Measurements from ENCODE around the gene MYRF. TPM values are rescaled to one million over a fixed set of nuclear protein-coding genes. Genes with fewer than 3 reads are reported as not detected.

MYRF gene
- total RNA-seq, 1 donor from 2014 or later, result not detected

GRCh38 chr11:61718046-61718531 is 34.3 kb upstream of the MYRF start:
- Histone ChIP-seq H3K27me3 (ENCODE audit: control insufficient read depth in 3 of 3, insufficient read depth in 3 of 3, low read length in 3 of 3) (no peaks in the 10 kb centered on the region), H3K9me3 (ENCODE audit: control insufficient read depth in 3 of 3, low read length in 3 of 3) (no peaks in the 10 kb centered on the region), H3K4me1 (ENCODE audit: control insufficient read depth in 3 of 3, insufficient read depth in 3 of 3, low read length in 3 of 3) (peaks cover 3 to 19% (median 8%) of the 10 kb centered on the region in 3 donors), H3K9ac (ENCODE audit: low read depth in 1 of 3, low read length in 3 of 3) (peak overlapping the region in 2 of 3 donors; percentile 8 to 54), H3K27ac (ENCODE audit: low read depth, low read length) (no peak overlapping the region), H3K4me3 (ENCODE audit: low read length in 3 of 3) (peak overlapping the region in 1 of 3 donors; percentile 22), H3K36me3 (ENCODE audit: control insufficient read depth in 3 of 3, insufficient read depth in 3 of 3, low read length in 3 of 3) (peaks cover 0 to 7% (median 0%) of the 10 kb centered on the region in 3 donors)

- H3K27ac ChIP-seq (ENCODE audit: low read depth, low read length), result no peak overlapping the region
- H3K27me3 ChIP-seq (ENCODE audit: control insufficient read depth in 3 of 3, insufficient read depth in 3 of 3, low read length in 3 of 3), result no peaks in the 10 kb centered on the region
- H3K36me3 ChIP-seq (ENCODE audit: control insufficient read depth in 3 of 3, insufficient read depth in 3 of 3, low read length in 3 of 3), result peaks cover 0 to 9% (median 2%) of the 10 kb centered on the region in 3 donors
- no peaks in the 10 kb centered on the region for H3K9me3 ChIP-seq (ENCODE audit: control insufficient read depth in 3 of 3, low read length in 3 of 3)
- peak overlapping the region in 2 of 3 donors; percentile 20 to 25 for H3K9ac ChIP-seq (ENCODE audit: low read depth in 1 of 3, low read length in 3 of 3)
- H3K4me1 ChIP-seq (ENCODE audit: control insufficient read depth in 3 of 3, insufficient read depth in 3 of 3, low read length in 3 of 3), result peaks cover 3 to 19% (median 8%) of the 10 kb centered on the region in 3 donors
- H3K4me3 ChIP-seq (ENCODE audit: low read length in 3 of 3), result peak overlapping the region in 1 of 3 donors; percentile 52
These were observed 33.7 kb upstream of the MYRF start for GRCh38 chr11:61718621-61719302.

GRCh38 chr11:61719978-61720377 is 32.5 kb upstream of the MYRF start:
- Histone ChIP-seq H3K9me3 (ENCODE audit: control insufficient read depth in 3 of 3, low read length in 3 of 3) (no peaks in the 10 kb centered on the region), H3K27ac (ENCODE audit: low read depth, low read length) (no peak overlapping the region), H3K36me3 (ENCODE audit: control insufficient read depth in 3 of 3, insufficient read depth in 3 of 3, low read length in 3 of 3) (peaks cover 0 to 13% (median 2%) of the 10 kb centered on the region in 3 donors), H3K9ac (ENCODE audit: low read depth in 1 of 3, low read length in 3 of 3) (no peak overlapping the region), H3K27me3 (ENCODE audit: control insufficient read depth in 3 of 3, insufficient read depth in 3 of 3, low read length in 3 of 3) (no peaks in the 10 kb centered on the region), H3K4me1 (ENCODE audit: control insufficient read depth in 3 of 3, insufficient read depth in 3 of 3, low read length in 3 of 3) (peaks cover 3 to 17% (median 8%) of the 10 kb centered on the region in 3 donors), H3K4me3 (ENCODE audit: low read length in 3 of 3) (no peak overlapping the region)

GRCh38 chr11:61720597-61720996 is 31.8 kb upstream of the MYRF start:
- no peaks in the 10 kb centered on the region for H3K27me3 ChIP-seq (ENCODE audit: control insufficient read depth in 3 of 3, insufficient read depth in 3 of 3, low read length in 3 of 3)
- no peak overlapping the region for H3K9ac ChIP-seq (ENCODE audit: low read depth in 1 of 3, low read length in 3 of 3)

GRCh38 chr11:61724437-61724836 is 28.0 kb upstream of the MYRF start:
- no peak overlapping the region for H3K9ac ChIP-seq (ENCODE audit: low read depth in 1 of 3, low read length in 3 of 3)
- peaks cover 0 to 26% (median 8%) of the 10 kb centered on the region in 3 donors for H3K36me3 ChIP-seq (ENCODE audit: control insufficient read depth in 3 of 3, insufficient read depth in 3 of 3, low read length in 3 of 3)
- H3K27ac ChIP-seq (ENCODE audit: low read depth, low read length), result no peak overlapping the region
- no peaks in the 10 kb centered on the region for H3K27me3 ChIP-seq (ENCODE audit: control insufficient read depth in 3 of 3, insufficient read depth in 3 of 3, low read length in 3 of 3)
- H3K4me1 ChIP-seq (ENCODE audit: control insufficient read depth in 3 of 3, insufficient read depth in 3 of 3, low read length in 3 of 3), result peaks cover 0 to 13% (median 8%) of the 10 kb centered on the region in 3 donors
- no peak overlapping the region for H3K4me3 ChIP-seq (ENCODE audit: low read length in 3 of 3)
- H3K9me3 ChIP-seq (ENCODE audit: control insufficient read depth in 3 of 3, low read length in 3 of 3), result no peaks in the 10 kb centered on the region

More at GRCh38 chr11:61720597-61720996, 31.8 kb upstream of the MYRF start:
- no peaks in the 10 kb centered on the region for H3K9me3 ChIP-seq (ENCODE audit: control insufficient read depth in 3 of 3, low read length in 3 of 3)
- H3K27ac ChIP-seq (ENCODE audit: low read depth, low read length), result no peak overlapping the region
- peaks cover 0 to 17% (median 2%) of the 10 kb centered on the region in 3 donors for H3K36me3 ChIP-seq (ENCODE audit: control insufficient read depth in 3 of 3, insufficient read depth in 3 of 3, low read length in 3 of 3)
- H3K4me3 ChIP-seq (ENCODE audit: low read length in 3 of 3), result no peak overlapping the region
- H3K4me1 ChIP-seq (ENCODE audit: control insufficient read depth in 3 of 3, insufficient read depth in 3 of 3, low read length in 3 of 3), result peaks cover 3 to 12% (median 8%) of the 10 kb centered on the region in 3 donors

GRCh38 chr11:61725781-61726231 is 26.6 kb upstream of the MYRF start:
- Histone ChIP-seq H3K4me3 (ENCODE audit: low read length in 3 of 3) (no peak overlapping the region), H3K9ac (ENCODE audit: low read depth in 1 of 3, low read length in 3 of 3) (no peak overlapping the region), H3K36me3 (ENCODE audit: control insufficient read depth in 3 of 3, insufficient read depth in 3 of 3, low read length in 3 of 3) (peaks cover 0 to 28% (median 8%) of the 10 kb centered on the region in 3 donors), H3K4me1 (ENCODE audit: control insufficient read depth in 3 of 3, insufficient read depth in 3 of 3, low read length in 3 of 3) (peaks cover 0 to 13% (median 8%) of the 10 kb centered on the region in 3 donors), H3K9me3 (ENCODE audit: control insufficient read depth in 3 of 3, low read length in 3 of 3) (no peaks in the 10 kb centered on the region), H3K27ac (ENCODE audit: low read depth, low read length) (no peak overlapping the region), H3K27me3 (ENCODE audit: control insufficient read depth in 3 of 3, insufficient read depth in 3 of 3, low read length in 3 of 3) (no peaks in the 10 kb centered on the region)

GRCh38 chr11:61726775-61727174 is 25.7 kb upstream of the MYRF start:
- no peak overlapping the region for H3K27ac ChIP-seq (ENCODE audit: low read depth, low read length)
- H3K9ac ChIP-seq (ENCODE audit: low read depth in 1 of 3, low read length in 3 of 3), result no peak overlapping the region
- no peak overlapping the region for H3K4me3 ChIP-seq (ENCODE audit: low read length in 3 of 3)
- H3K9me3 ChIP-seq (ENCODE audit: control insufficient read depth in 3 of 3, low read length in 3 of 3), result no peaks in the 10 kb centered on the region
- no peaks in the 10 kb centered on the region for H3K27me3 ChIP-seq (ENCODE audit: control insufficient read depth in 3 of 3, insufficient read depth in 3 of 3, low read length in 3 of 3)
- peaks cover 2 to 18% (median 10%) of the 10 kb centered on the region in 3 donors for H3K4me1 ChIP-seq (ENCODE audit: control insufficient read depth in 3 of 3, insufficient read depth in 3 of 3, low read length in 3 of 3)
- peaks cover 0 to 26% (median 8%) of the 10 kb centered on the region in 3 donors for H3K36me3 ChIP-seq (ENCODE audit: control insufficient read depth in 3 of 3, insufficient read depth in 3 of 3, low read length in 3 of 3)

- Histone ChIP-seq H3K9me3 (ENCODE audit: control insufficient read depth in 3 of 3, low read length in 3 of 3) (no peaks in the 10 kb centered on the region), H3K4me1 (ENCODE audit: control insufficient read depth in 3 of 3, insufficient read depth in 3 of 3, low read length in 3 of 3) (peaks cover 8 to 25% (median 16%) of the 10 kb centered on the region in 3 donors), H3K4me3 (ENCODE audit: low read length in 3 of 3) (no peak overlapping the region), H3K36me3 (ENCODE audit: control insufficient read depth in 3 of 3, insufficient read depth in 3 of 3, low read length in 3 of 3) (peaks cover 0 to 26% (median 8%) of the 10 kb centered on the region in 3 donors), H3K27me3 (ENCODE audit: control insufficient read depth in 3 of 3, insufficient read depth in 3 of 3, low read length in 3 of 3) (no peaks in the 10 kb centered on the region), H3K27ac (ENCODE audit: low read depth, low read length) (no peak overlapping the region), H3K9ac (ENCODE audit: low read depth in 1 of 3, low read length in 3 of 3) (peak overlapping the region in 1 of 3 donors; percentile 40)
These were observed 25.0 kb upstream of the MYRF start for GRCh38 chr11:61727401-61727811.

- peaks cover 0 to 19% (median 6%) of the 10 kb centered on the region in 3 donors for H3K36me3 ChIP-seq (ENCODE audit: control insufficient read depth in 3 of 3, insufficient read depth in 3 of 3, low read length in 3 of 3)
- no peak overlapping the region for H3K9ac ChIP-seq (ENCODE audit: low read depth in 1 of 3, low read length in 3 of 3)
- H3K4me1 ChIP-seq (ENCODE audit: control insufficient read depth in 3 of 3, insufficient read depth in 3 of 3, low read length in 3 of 3), result peaks cover 16 to 33% (median 25%) of the 10 kb centered on the region in 3 donors
- no peak overlapping the region for H3K27ac ChIP-seq (ENCODE audit: low read depth, low read length)
- H3K9me3 ChIP-seq (ENCODE audit: control insufficient read depth in 3 of 3, low read length in 3 of 3), result no peaks in the 10 kb centered on the region
- H3K4me3 ChIP-seq (ENCODE audit: low read length in 3 of 3), result no peak overlapping the region
- no peaks in the 10 kb centered on the region for H3K27me3 ChIP-seq (ENCODE audit: control insufficient read depth in 3 of 3, insufficient read depth in 3 of 3, low read length in 3 of 3)
These were observed 24.1 kb upstream of the MYRF start for GRCh38 chr11:61728066-61728939.
